ENCODE results near the gene ARSA. TPM values are rescaled to one million over a fixed set of nuclear protein-coding genes. Genes with fewer than 3 reads are reported as not detected.

The ARSA gene
- total RNA-seq (ENCODE audit: unreplicated experiment), result 65.7 TPM
- long read RNA-seq, partial matches to known transcripts, result 0 of 5 reads
- long read RNA-seq, other reads (novel, unspliced or antisense), result 0 of 5 reads

DNA sequence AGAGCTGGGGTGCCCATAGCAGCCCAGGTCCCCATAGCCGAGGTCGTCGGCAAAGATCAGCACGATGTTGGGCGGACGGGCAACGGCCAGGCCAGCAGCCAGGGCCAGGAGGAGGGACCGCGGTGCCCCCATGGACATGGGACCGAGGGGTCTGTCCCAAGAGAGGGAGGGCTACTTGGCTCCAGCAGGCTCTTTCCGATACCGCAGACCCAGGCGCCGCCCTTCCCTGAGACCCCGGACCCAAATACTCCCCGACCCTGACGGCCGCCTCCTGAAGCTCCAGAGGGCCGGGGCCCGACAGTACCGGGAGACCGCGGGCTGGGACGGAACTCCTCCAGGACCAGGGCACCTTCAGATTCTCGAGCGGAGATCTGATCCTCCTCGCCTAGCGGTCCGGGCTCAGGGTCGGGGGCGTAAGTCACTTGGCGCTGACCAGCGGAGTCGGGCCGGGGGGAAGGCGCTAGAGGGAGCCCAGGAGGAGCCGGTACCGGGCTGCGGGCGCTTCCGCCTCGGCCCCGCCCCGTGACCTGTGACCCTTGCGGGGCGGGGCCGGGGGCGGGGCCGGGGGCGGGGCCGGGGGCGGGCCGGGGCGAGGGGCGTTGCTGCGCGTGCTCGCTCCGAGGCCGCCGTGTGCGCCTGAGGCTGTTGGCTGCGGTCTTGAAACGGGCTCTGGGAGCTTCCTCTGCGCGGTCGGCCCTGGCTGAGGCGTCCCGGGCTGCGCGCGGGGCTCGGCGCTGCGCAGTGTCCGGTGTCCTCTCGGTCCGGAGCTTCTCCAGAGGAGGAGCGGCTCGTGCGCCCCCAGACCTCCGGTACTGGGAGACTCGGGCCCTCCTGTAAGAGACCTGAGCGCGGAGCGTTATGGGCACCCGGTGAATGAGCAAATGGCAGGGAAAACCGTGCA, at the start of gene ARSA:
ARSA (minus strand) TSS at position 511 of the 901 bp plus-strand sequence; CDS start at position 138, 373 bp downstream.
- Mint-ChIP-seq H3K27ac (ENCODE audit: unreplicated experiment) (peak within 1 kb of the TSS; percentile 68), H3K36me3 (ENCODE audit: unreplicated experiment) (no peaks in the 10 kb centered on the region)

DNA sequence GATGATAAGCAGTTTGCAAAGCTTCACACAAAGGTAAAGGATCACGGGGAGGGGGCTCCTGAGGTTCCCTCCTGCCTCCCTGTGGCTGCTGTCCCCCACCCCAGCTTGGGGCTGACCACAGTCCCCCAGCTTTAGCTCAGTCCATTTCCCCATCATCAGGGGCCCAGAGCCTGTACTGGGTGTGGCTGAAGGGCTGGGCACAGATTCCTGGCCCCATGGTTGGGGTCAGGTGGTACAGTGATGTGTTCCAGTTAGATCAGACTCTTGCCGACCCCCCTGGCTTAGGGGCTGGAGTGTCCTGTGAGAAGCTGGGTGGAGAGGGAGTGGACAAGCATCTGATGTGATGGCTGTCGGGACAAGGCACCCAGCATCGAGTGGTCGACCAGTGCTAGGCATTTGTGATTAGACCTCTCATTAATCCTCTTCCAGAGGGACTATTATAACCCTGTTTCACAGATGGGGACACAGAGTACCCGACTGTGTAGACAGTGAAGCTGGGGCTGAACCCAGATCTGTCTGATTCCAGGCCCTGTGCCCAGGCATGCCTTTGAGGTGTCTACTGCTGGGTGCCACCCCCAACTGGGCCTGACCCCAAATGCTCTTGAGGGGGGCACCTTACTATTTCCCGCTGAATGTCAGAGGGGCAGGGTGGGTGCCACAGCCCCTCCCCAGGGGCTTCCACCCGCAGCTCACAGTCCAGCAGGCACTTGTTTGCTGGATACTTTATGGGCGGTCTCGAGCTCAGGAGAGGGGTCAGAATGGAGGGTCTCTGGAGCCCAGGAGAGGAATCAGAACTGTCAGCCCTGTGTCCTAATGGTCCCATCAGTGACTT, 48.9 kb upstream of the ARSA start:
- TF ChIP-seq, protein P1, sequence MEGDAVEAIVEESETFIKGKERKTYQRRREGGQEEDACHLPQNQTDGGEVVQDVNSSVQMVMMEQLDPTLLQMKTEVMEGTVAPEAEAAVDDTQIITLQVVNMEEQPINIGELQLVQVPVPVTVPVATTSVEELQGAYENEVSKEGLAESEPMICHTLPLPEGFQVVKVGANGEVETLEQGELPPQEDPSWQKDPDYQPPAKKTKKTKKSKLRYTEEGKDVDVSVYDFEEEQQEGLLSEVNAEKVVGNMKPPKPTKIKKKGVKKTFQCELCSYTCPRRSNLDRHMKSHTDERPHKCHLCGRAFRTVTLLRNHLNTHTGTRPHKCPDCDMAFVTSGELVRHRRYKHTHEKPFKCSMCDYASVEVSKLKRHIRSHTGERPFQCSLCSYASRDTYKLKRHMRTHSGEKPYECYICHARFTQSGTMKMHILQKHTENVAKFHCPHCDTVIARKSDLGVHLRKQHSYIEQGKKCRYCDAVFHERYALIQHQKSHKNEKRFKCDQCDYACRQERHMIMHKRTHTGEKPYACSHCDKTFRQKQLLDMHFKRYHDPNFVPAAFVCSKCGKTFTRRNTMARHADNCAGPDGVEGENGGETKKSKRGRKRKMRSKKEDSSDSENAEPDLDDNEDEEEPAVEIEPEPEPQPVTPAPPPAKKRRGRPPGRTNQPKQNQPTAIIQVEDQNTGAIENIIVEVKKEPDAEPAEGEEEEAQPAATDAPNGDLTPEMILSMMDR (IDR thresholded peaks at IDR 0.05; ENCODE audit: partially characterized antibody, unreplicated experiment), result no peak
- Mint-ChIP-seq H3K4me1 (ENCODE audit: low read depth, unreplicated experiment) (no peaks in the 10 kb centered on the region), H3K36me3 (ENCODE audit: unreplicated experiment) (no peaks in the 10 kb centered on the region), H3K4me3 (ENCODE audit: unreplicated experiment) (no peak overlapping the region), H3K27ac (ENCODE audit: unreplicated experiment) (no peak overlapping the region), H3K9me3 (ENCODE audit: unreplicated experiment) (peaks cover 9% of the 10 kb centered on the region), H3K27me3 (ENCODE audit: unreplicated experiment) (peaks cover 29% of the 10 kb centered on the region)
- no peak for DNase-seq

More for the DNA sequence above, at the start of gene ARSA:
- peaks cover 6% of the 10 kb centered on the region for H3K27me3 Mint-ChIP-seq (ENCODE audit: unreplicated experiment)
- H3K4me3 Mint-ChIP-seq (ENCODE audit: unreplicated experiment), result peak within 1 kb of the TSS; percentile 90
- TF ChIP-seq, protein P1 (IDR thresholded peaks at IDR 0.05; ENCODE audit: partially characterized antibody, unreplicated experiment), result no peak
- H3K4me1 Mint-ChIP-seq (ENCODE audit: low read depth, unreplicated experiment), result peaks cover 24% of the 10 kb centered on the region
- peak; percentile 83 for DNase-seq
- no peaks in the 10 kb centered on the region for H3K9me3 Mint-ChIP-seq (ENCODE audit: unreplicated experiment)

DNA sequence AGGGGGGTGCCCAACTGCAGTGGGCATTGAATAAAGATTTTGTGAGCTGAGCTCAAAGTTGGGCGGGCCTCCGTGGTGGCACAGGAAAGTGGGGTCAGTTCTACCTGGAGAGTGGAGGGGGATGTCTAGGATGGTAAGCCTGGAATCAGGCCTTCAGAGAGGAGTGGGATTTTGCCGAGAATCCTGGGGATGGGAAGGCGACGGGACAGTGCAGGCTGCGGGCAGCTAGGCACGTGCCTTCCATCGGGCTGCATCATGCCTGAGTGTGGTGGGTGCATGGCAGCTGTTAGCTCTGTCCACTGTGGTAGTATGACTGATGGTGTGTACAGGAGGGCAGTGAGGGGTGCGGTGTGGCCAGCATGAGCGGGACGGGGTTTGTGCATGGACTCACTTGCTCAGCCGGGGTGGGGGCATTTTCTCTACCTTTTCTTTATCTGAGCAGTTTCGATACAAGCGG, 48.3 kb upstream of the ARSA start:
- Mint-ChIP-seq H3K36me3 (ENCODE audit: unreplicated experiment) (no peaks in the 10 kb centered on the region), H3K4me1 (ENCODE audit: low read depth, unreplicated experiment) (no peaks in the 10 kb centered on the region), H3K27ac (ENCODE audit: unreplicated experiment) (no peak overlapping the region), H3K4me3 (ENCODE audit: unreplicated experiment) (peak overlapping the region; percentile 60), H3K9me3 (ENCODE audit: unreplicated experiment) (peaks cover 9% of the 10 kb centered on the region), H3K27me3 (ENCODE audit: unreplicated experiment) (peaks cover 29% of the 10 kb centered on the region)
- TF ChIP-seq, protein P1 (IDR thresholded peaks at IDR 0.05; ENCODE audit: partially characterized antibody, unreplicated experiment), result no peak
- no peak for DNase-seq

DNA sequence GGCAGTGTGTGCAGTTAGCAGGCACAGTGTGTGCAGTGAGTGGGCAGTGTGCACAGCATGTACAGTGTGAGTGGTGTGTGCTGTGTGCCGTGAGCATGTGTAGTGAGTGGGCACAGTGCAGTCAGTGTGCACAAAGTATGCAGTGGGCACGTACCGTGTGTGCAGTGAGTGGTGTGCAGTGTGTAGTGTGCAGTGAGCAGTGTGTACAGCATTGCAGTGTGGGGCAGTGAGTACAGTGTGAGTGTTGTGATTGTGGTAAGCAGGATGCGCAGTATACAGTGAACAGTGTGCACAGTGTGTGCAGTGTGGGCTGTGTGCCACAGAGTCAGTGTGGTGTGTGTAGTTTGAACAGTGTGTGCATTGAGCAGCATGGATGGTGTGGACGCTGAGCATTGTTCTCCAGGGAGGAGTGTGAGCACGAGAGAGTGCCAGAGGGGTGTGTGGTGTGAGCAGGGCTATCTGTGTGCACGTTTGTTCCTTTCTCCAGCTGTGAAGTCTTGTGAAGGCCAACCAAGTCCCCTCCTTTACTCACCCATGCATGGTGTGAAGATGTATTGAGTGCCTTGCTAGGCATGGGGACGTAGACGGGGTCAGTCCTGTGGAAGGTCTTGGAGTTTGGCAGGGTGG, 47.7 kb upstream of the ARSA start:
- TF ChIP-seq, protein P1 (IDR thresholded peaks at IDR 0.05; ENCODE audit: partially characterized antibody, unreplicated experiment), result no peak
- no peaks in the 10 kb centered on the region for H3K4me1 Mint-ChIP-seq (ENCODE audit: low read depth, unreplicated experiment)
- no peak overlapping the region for H3K27ac Mint-ChIP-seq (ENCODE audit: unreplicated experiment)
- DNase-seq, result no peak
- no peaks in the 10 kb centered on the region for H3K36me3 Mint-ChIP-seq (ENCODE audit: unreplicated experiment)
- peaks cover 9% of the 10 kb centered on the region for H3K9me3 Mint-ChIP-seq (ENCODE audit: unreplicated experiment)
- peak overlapping the region; percentile 60 for H3K4me3 Mint-ChIP-seq (ENCODE audit: unreplicated experiment)
- H3K27me3 Mint-ChIP-seq (ENCODE audit: unreplicated experiment), result peaks cover 28% of the 10 kb centered on the region
